ENCODE measurements around the gene MYO3B. TPM values are rescaled to one million over a fixed set of nuclear protein-coding genes. Genes with fewer than 3 reads are reported as not detected.

The MYO3B gene
- total RNA-seq, 4 donors from 2014 or later: 0.48 TPM; not detected in 3

DNA sequence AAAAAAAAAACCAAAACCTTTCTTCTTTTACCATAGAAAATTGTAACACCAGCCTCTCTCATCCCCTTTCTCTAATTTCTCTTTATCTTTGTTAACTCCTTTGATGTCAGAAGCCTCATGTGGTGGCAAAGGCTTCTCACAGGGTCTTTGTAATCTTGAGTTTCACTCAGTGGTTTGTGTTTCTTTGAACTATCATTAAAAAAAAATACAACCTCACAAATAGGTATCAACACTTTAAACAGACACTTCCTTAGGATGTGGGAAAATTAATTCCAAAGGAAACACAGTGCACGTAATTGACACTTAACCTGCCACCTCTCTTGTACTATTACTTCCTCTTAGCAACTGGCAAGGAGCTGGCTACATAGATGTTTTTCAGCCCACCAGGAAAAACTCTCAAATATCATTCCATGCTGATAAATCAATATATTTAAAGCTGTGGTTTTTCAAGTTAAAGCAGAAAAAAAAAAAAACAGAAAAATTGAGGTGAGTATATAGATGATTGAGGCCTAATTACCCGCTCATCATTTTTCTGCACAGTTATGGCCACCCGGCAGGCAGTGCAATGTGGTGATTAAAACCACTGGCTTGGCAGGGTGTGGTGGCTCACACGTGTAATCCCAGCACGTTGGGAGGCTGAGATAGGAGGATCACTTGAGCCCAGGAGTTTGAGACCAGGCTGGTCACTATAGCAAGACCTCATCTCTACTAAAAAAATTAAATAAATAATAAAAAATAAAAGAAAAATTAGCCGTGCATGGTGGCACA lies 193.5 kb downstream of the MYO3B start:
- in situ Hi-C loops (cut with MboI; ENCODE audit: low pct_ligation_motif_present in 1 of 4, low pct_unique_long_range_greater_than_20kb in 1 of 4, low sequenced_read_pairs in 3 of 4): no loop called here
- no peaks in the 10 kb centered on the region for H3K36me3 ChIP-seq

DNA sequence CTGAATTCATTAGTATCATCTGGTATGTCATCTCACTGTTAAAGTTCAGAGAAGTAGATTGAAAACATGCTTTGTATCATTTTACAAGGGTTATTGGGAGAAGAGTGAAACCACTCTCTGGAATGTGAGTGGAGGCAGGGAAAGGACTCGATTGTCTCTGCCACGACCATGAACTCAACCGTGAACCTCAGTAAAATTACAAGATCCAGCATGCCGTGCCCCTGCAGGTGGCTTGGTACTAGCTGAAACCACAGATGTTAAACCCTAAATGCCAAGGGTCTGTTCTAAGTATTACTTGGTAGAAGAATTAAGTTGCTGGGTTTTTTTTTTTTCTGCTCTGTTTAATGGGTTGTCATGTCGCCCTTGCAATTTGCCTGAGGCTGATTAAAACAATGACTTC lies 197.2 kb downstream of the MYO3B start:
- Histone ChIP-seq H3K4me3 (no peak overlapping the region), H3K27ac (no peak overlapping the region), H3K9me3 (no peaks in the 10 kb centered on the region), H3K36me3 (no peaks in the 10 kb centered on the region), H3K27me3 (peaks cover 14% of the 10 kb centered on the region), H3K4me1 (peaks cover 0 to 13% (median 0%) of the 10 kb centered on the region in 4 donors)
- no peak for TF ChIP-seq POLR2A (IDR thresholded peaks at IDR 0.05)
- no peak for TF ChIP-seq POLR2AphosphoS5 (IDR thresholded peaks at IDR 0.05)
- TF ChIP-seq EP300 (IDR thresholded peaks at IDR 0.05; ENCODE audit: low read depth): no peak
- TF ChIP-seq, protein P1, sequence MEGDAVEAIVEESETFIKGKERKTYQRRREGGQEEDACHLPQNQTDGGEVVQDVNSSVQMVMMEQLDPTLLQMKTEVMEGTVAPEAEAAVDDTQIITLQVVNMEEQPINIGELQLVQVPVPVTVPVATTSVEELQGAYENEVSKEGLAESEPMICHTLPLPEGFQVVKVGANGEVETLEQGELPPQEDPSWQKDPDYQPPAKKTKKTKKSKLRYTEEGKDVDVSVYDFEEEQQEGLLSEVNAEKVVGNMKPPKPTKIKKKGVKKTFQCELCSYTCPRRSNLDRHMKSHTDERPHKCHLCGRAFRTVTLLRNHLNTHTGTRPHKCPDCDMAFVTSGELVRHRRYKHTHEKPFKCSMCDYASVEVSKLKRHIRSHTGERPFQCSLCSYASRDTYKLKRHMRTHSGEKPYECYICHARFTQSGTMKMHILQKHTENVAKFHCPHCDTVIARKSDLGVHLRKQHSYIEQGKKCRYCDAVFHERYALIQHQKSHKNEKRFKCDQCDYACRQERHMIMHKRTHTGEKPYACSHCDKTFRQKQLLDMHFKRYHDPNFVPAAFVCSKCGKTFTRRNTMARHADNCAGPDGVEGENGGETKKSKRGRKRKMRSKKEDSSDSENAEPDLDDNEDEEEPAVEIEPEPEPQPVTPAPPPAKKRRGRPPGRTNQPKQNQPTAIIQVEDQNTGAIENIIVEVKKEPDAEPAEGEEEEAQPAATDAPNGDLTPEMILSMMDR (IDR thresholded peaks at IDR 0.05): no peak
- intact Hi-C loops (cut with DNase I; ENCODE audit: low total_unique reads): no loop called here
- DNase-seq: no peak
- in situ Hi-C loops (cut with MboI; ENCODE audit: low pct_ligation_motif_present in 1 of 4, low pct_unique_long_range_greater_than_20kb in 1 of 4, low sequenced_read_pairs in 3 of 4): no loop called here
- 33 to 36% methylated on average over 1 to 5 of the region's 5 CpGs for WGBS, 2 donors (ENCODE audit: low coverage in 1 of 2)

More for the DNA sequence above, 193.5 kb downstream of the MYO3B start:
- no peak for DNase-seq
- peaks cover 52% of the 10 kb centered on the region for H3K27me3 ChIP-seq
- H3K27ac ChIP-seq: no peak overlapping the region
- 70 to 71% methylated on average over 4 to 6 of the region's 6 CpGs for WGBS, 2 donors (ENCODE audit: low coverage in 1 of 2)
- intact Hi-C loops (cut with DNase I; ENCODE audit: low total_unique reads): loop anchor here (2.0 kb wide), 1 partner anchor 441 kb away; no protein-coding TSS in a partner anchor
- no peak overlapping the region for H3K4me3 ChIP-seq
- no peaks in the 10 kb centered on the region for H3K9me3 ChIP-seq
- TF ChIP-seq EP300 (IDR thresholded peaks at IDR 0.05; ENCODE audit: low read depth) (no peak), POLR2AphosphoS5 (IDR thresholded peaks at IDR 0.05) (no peak), POLR2A (IDR thresholded peaks at IDR 0.05) (no peak)
- TF ChIP-seq, protein P1 (IDR thresholded peaks at IDR 0.05): no peak
- no peaks in the 10 kb centered on the region for H3K4me1 ChIP-seq

DNA sequence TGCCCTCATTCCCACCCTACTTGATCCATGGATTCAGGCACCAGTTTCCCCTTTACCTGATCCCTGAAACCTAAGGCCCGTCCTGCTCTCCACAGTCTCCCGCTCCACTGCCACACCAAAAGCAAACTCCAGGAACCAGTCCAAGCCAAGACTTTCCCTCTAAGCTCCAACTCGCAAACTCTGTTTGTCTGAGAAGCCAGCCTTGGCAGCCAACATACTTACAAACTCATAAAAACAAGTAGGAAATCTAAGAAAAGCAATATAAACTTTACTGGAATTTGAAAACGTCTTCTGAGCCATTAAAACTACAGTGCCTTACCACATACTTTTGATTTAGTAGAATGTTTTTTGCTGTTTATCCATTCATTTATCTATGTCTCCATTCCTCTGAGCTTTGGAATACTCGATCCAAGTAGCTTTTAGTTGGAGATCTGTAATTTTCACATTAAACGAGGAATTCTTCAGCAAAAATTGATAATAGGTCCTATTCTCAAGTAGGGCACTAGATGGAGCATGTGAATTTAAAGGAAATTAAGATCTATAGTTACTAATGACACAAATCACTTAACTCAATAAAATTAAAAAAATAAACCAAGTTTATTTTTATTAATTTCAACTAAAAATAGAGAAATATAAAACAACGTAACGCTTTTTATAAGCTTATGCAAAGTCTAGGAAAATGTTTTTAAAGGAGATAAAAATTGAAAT lies 199.7 kb downstream of the MYO3B start:
- TF ChIP-seq POLR2AphosphoS5 (IDR thresholded peaks at IDR 0.05) (no peak), POLR2A (IDR thresholded peaks at IDR 0.05) (no peak), EP300 (IDR thresholded peaks at IDR 0.05; ENCODE audit: low read depth) (no peak)
- TF ChIP-seq, protein P1 (IDR thresholded peaks at IDR 0.05): no peak
- no peaks in the 10 kb centered on the region for H3K36me3 ChIP-seq
- H3K4me3 ChIP-seq: no peak overlapping the region
- H3K27ac ChIP-seq: no peak overlapping the region
- peaks cover 0 to 13% (median 0%) of the 10 kb centered on the region in 4 donors for H3K4me1 ChIP-seq
- H3K27me3 ChIP-seq: peaks cover 10% of the 10 kb centered on the region
- intact Hi-C loops (cut with DNase I; ENCODE audit: low total_unique reads): no loop called here
- in situ Hi-C loops (cut with MboI; ENCODE audit: low pct_ligation_motif_present in 1 of 4, low pct_unique_long_range_greater_than_20kb in 1 of 4, low sequenced_read_pairs in 3 of 4): no loop called here
- peak; percentile 10 for DNase-seq
- 40 to 48% methylated on average over 6 to 8 of the region's 8 CpGs for WGBS, 2 donors (ENCODE audit: low coverage in 1 of 2)
- H3K9me3 ChIP-seq: no peaks in the 10 kb centered on the region

DNA sequence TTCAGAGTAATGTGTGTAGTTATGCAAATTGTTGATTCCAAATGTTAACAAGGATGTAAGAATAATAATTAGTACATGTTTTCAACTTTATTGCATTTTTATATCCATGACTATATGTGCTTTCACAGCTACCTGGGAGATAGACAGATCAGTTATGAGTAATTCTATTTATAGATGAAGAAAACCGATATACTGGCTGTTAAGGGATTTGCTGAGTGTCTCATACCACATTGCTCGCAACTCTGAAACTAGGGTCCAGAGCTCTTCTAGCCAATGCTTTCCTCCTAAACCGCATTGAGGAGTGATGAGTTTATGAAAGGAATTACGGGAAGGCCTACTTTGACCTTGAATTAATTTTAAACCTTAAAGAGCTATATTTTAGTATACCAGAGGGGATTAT lies 202.3 kb downstream of the MYO3B start:
- intact Hi-C loops (cut with DNase I; ENCODE audit: low total_unique reads) (no loop called here), in situ Hi-C loops (cut with MboI; ENCODE audit: low pct_ligation_motif_present in 1 of 4, low pct_unique_long_range_greater_than_20kb in 1 of 4, low sequenced_read_pairs in 3 of 4) (no loop called here)
- Histone ChIP-seq H3K4me1 (peaks cover 0 to 13% (median 0%) of the 10 kb centered on the region in 4 donors), H3K27ac (no peak overlapping the region), H3K4me3 (no peak overlapping the region), H3K9me3 (no peaks in the 10 kb centered on the region), H3K27me3 (peaks cover 4% of the 10 kb centered on the region), H3K36me3 (no peaks in the 10 kb centered on the region)
- WGBS, 2 donors (ENCODE audit: low coverage in 1 of 2): 69 to 79% methylated on average over 4 of the region's 4 CpGs
- DNase-seq: no peak
- no peak for TF ChIP-seq EP300 (IDR thresholded peaks at IDR 0.05; ENCODE audit: low read depth)
- no peak for TF ChIP-seq POLR2AphosphoS5 (IDR thresholded peaks at IDR 0.05)
- no peak for TF ChIP-seq POLR2A (IDR thresholded peaks at IDR 0.05)
- TF ChIP-seq, protein P1 (IDR thresholded peaks at IDR 0.05): no peak
